ENCODE data around the gene IGDCC3.

IGDCC3 gene

DNA sequence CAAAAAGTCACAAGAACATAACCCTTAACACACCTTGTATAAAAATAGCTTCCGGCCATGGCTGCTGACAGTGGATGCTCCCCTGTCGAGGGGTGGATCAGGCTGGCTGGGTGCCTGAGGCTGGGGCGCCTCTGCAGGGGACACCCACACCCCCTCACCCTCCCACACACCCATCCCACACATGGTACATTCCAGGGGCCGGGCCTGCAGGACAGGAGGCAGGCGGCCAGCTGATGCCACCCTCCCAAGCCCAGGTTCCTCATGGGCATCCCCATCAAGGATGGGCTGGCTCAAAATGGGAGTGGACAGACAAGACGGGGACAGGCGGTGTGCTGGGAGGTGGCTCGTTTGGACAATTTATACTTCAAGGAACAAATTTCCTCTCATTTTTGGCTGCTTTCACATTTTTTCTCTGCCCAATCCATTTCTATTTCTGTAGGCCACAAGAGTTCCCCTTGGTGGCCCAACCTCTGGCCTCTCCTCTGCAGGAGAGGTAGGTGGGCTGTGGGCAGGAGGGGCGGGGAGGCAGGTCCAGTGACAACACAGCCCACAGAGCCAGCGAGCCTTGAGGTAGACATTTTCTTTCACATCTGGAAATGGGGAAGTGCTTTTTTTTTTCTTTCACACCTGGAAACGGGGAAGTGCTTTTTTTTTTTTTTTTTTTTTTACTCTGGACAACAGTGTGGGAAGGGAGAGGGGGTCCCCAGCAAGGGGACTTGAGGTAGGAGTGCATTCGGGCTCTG lies 50.0 kb downstream of the IGDCC3 start:
- Histone ChIP-seq H2BK12ac (ENCODE audit: low read length) (no peak overlapping the region), H3K79me2 (ENCODE audit: control insufficient read depth, insufficient read depth, low read length, poor library complexity) (no peaks in the 10 kb centered on the region), H3K18ac (ENCODE audit: low read length) (no peak overlapping the region), H3K14ac (ENCODE audit: low read length) (no peak overlapping the region), H3K4me3 (ENCODE audit: low read depth, low read length) (no peak overlapping the region), H3K79me1 (ENCODE audit: low read length) (peaks cover 2% of the 10 kb centered on the region), H3K9ac (ENCODE audit: low read length) (no peak overlapping the region), H3K23ac (ENCODE audit: low read length) (no peak overlapping the region), H2BK120ac (ENCODE audit: insufficient read depth, low read length, poor library complexity) (no peak overlapping the region), H2AK5ac (ENCODE audit: low read length) (no peak overlapping the region), H3K27ac (ENCODE audit: low read depth, low read length) (no peak overlapping the region), H3K36me3 (ENCODE audit: control insufficient read depth in 1 of 2, insufficient read depth in 2 of 2, low read length in 2 of 2) (peaks cover 46 to 48% of the 10 kb centered on the region in 2 experiments), H4K12ac (ENCODE audit: low read depth, low read length) (no peak overlapping the region), H4K91ac (ENCODE audit: low read depth, low read length) (no peak overlapping the region), H4K8ac (ENCODE audit: low read depth, low read length) (no peak overlapping the region), H2AFZ (ENCODE audit: insufficient read depth, low read length, poor library complexity) (no peak overlapping the region), H3K4me1 (ENCODE audit: control insufficient read depth in 1 of 2, insufficient read depth in 2 of 2, low read length in 2 of 2) (peaks cover 5 to 9% of the 10 kb centered on the region in 2 experiments), H2BK5ac (ENCODE audit: low read depth, low read length, poor library complexity) (no peak overlapping the region), H3K4ac (ENCODE audit: low read depth, low read length) (no peak overlapping the region), H3K27me3 (ENCODE audit: insufficient read depth, low read length) (no peaks in the 10 kb centered on the region), H3K9me3 (ENCODE audit: insufficient read depth, low read depth, low read length) (no peaks in the 10 kb centered on the region), H3K4me2 (ENCODE audit: low read length) (no peak overlapping the region)
- no CpG with 5 or more reads among the region's 12 CpGs for WGBS (ENCODE audit: extremely low coverage, insufficient coverage, insufficient read length)
- no peak for DNase-seq

DNA sequence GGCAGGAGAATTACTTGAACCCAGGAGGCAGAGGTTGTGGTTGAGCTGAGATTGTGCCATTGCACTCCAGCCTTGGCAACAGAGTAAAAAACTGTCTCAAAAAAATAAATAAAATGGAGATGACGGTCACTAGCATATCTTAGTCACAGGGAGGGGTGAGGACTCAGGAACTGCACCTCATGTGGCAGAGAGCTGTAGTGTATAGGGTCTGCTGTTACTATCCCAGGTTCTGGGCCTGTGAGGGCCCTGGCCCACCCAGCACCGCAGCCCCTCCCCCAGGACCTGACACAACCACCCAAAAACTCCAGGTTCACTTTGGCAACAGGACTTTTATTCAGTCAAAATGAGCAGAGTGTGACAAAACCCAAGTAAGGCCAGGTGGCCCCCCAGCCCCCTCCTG lies 51.0 kb downstream of the IGDCC3 start:
- no peak overlapping the region for H3K23ac ChIP-seq (ENCODE audit: low read length)
- no peak overlapping the region for H2BK5ac ChIP-seq (ENCODE audit: low read depth, low read length, poor library complexity)
- no peak overlapping the region for H2BK120ac ChIP-seq (ENCODE audit: insufficient read depth, low read length, poor library complexity)
- no peak overlapping the region for H3K4me3 ChIP-seq (ENCODE audit: low read depth, low read length)
- H3K36me3 ChIP-seq (ENCODE audit: control insufficient read depth in 1 of 2, insufficient read depth in 2 of 2, low read length in 2 of 2): peaks cover 39 to 40% of the 10 kb centered on the region in 2 experiments
- no peak overlapping the region for H3K14ac ChIP-seq (ENCODE audit: low read length)
- H3K79me2 ChIP-seq (ENCODE audit: control insufficient read depth, insufficient read depth, low read length, poor library complexity): no peaks in the 10 kb centered on the region
- H4K8ac ChIP-seq (ENCODE audit: low read depth, low read length): no peak overlapping the region
- no peaks in the 10 kb centered on the region for H3K9me3 ChIP-seq (ENCODE audit: insufficient read depth, low read depth, low read length)
- H2AK5ac ChIP-seq (ENCODE audit: low read length): no peak overlapping the region
- H3K4ac ChIP-seq (ENCODE audit: low read depth, low read length): no peak overlapping the region
- H3K4me2 ChIP-seq (ENCODE audit: low read length): no peak overlapping the region
- peak overlapping the region; percentile 35 for H3K27ac ChIP-seq (ENCODE audit: low read depth, low read length)
- no peak overlapping the region for H3K9ac ChIP-seq (ENCODE audit: low read length)
- DNase-seq: no peak
- H3K4me1 ChIP-seq (ENCODE audit: control insufficient read depth in 1 of 2, insufficient read depth in 2 of 2, low read length in 2 of 2): peaks cover 5 to 9% of the 10 kb centered on the region in 2 experiments
- H3K18ac ChIP-seq (ENCODE audit: low read length): no peak overlapping the region
- H3K27me3 ChIP-seq (ENCODE audit: insufficient read depth, low read length): no peaks in the 10 kb centered on the region
- H4K12ac ChIP-seq (ENCODE audit: low read depth, low read length): no peak overlapping the region
- H4K91ac ChIP-seq (ENCODE audit: low read depth, low read length): no peak overlapping the region
- no CpG with 5 or more reads among the region's 2 CpGs for WGBS (ENCODE audit: extremely low coverage, insufficient coverage, insufficient read length)
- H2BK12ac ChIP-seq (ENCODE audit: low read length): no peak overlapping the region
- no peak overlapping the region for H2AFZ ChIP-seq (ENCODE audit: insufficient read depth, low read length, poor library complexity)
- peaks cover 5% of the 10 kb centered on the region for H3K79me1 ChIP-seq (ENCODE audit: low read length)

DNA sequence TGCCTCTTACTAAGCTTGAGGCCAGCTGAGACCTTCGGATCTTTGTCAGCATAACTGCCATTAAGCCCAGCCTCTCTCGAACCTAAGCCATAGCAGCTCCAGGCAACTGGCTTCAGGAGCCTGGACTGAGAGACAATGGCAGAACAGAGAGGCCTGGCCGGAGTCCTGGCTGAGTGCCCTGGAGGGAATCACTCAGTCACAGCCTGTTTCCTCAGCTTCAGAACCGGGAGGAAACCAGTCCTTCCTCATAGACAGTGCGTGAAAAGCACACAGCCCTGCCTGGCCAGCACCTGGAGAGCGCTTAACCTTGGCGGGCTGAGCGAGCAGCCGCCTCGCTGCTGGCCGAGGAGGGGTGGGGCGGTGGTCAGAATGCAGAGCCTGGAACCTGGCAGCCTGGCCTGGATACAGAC lies 51.7 kb downstream of the IGDCC3 start:
- H4K12ac ChIP-seq (ENCODE audit: low read depth, low read length): no peak overlapping the region
- peak overlapping the region; percentile 38 for H2BK12ac ChIP-seq (ENCODE audit: low read length)
- H3K4me3 ChIP-seq (ENCODE audit: low read depth, low read length): no peak overlapping the region
- peaks cover 5 to 9% of the 10 kb centered on the region in 2 experiments for H3K4me1 ChIP-seq (ENCODE audit: control insufficient read depth in 1 of 2, insufficient read depth in 2 of 2, low read length in 2 of 2)
- no peaks in the 10 kb centered on the region for H3K9me3 ChIP-seq (ENCODE audit: insufficient read depth, low read depth, low read length)
- no peak overlapping the region for H4K8ac ChIP-seq (ENCODE audit: low read depth, low read length)
- H3K18ac ChIP-seq (ENCODE audit: low read length): no peak overlapping the region
- no peaks in the 10 kb centered on the region for H3K79me2 ChIP-seq (ENCODE audit: control insufficient read depth, insufficient read depth, low read length, poor library complexity)
- DNase-seq: no peak
- H3K23ac ChIP-seq (ENCODE audit: low read length): no peak overlapping the region
- no peak overlapping the region for H2BK120ac ChIP-seq (ENCODE audit: insufficient read depth, low read length, poor library complexity)
- H3K14ac ChIP-seq (ENCODE audit: low read length): no peak overlapping the region
- no peak overlapping the region for H3K4me2 ChIP-seq (ENCODE audit: low read length)
- H2AK5ac ChIP-seq (ENCODE audit: low read length): no peak overlapping the region
- H3K36me3 ChIP-seq (ENCODE audit: control insufficient read depth in 1 of 2, insufficient read depth in 2 of 2, low read length in 2 of 2): peaks cover 32 to 33% of the 10 kb centered on the region in 2 experiments
- WGBS (ENCODE audit: extremely low coverage, insufficient coverage, insufficient read length): no CpG with 5 or more reads among the region's 12 CpGs
- H3K79me1 ChIP-seq (ENCODE audit: low read length): peaks cover 5% of the 10 kb centered on the region
- peak overlapping the region; percentile 86 for H3K27ac ChIP-seq (ENCODE audit: low read depth, low read length)
- no peak overlapping the region for H2AFZ ChIP-seq (ENCODE audit: insufficient read depth, low read length, poor library complexity)
- peak overlapping the region; percentile 63 for H4K91ac ChIP-seq (ENCODE audit: low read depth, low read length)
- no peaks in the 10 kb centered on the region for H3K27me3 ChIP-seq (ENCODE audit: insufficient read depth, low read length)
- H3K9ac ChIP-seq (ENCODE audit: low read length): no peak overlapping the region
- no peak overlapping the region for H3K4ac ChIP-seq (ENCODE audit: low read depth, low read length)
- H2BK5ac ChIP-seq (ENCODE audit: low read depth, low read length, poor library complexity): peak overlapping the region; percentile 29

DNA sequence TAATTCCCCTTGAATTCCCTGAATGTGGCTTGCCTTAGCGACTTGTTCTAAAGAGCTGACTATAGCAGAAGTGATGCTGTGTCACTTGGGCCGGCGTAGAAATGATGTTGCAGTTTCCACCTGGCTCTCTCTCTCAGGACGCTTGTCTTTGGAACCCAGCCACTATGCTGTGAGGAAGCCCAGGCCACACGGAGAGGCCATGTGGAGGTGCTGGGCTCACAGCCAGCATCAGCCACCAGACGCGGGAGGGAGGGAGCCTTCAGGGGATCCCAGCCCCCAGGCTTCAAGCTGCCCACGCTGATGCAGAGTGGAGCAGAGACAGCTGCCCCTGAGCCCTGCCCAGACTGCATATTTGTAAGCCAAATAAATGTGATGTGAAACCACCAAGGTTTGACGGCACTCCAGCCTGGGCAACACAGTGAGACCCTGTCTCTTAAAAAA lies 54.7 kb downstream of the IGDCC3 start:
- H2AK5ac ChIP-seq (ENCODE audit: low read length): no peak overlapping the region
- H3K4ac ChIP-seq (ENCODE audit: low read depth, low read length): no peak overlapping the region
- H2BK12ac ChIP-seq (ENCODE audit: low read length): no peak overlapping the region
- H2BK120ac ChIP-seq (ENCODE audit: insufficient read depth, low read length, poor library complexity): no peak overlapping the region
- H3K27me3 ChIP-seq (ENCODE audit: insufficient read depth, low read length): no peaks in the 10 kb centered on the region
- no peak overlapping the region for H4K91ac ChIP-seq (ENCODE audit: low read depth, low read length)
- peaks cover 5% of the 10 kb centered on the region for H3K79me1 ChIP-seq (ENCODE audit: low read length)
- H4K8ac ChIP-seq (ENCODE audit: low read depth, low read length): no peak overlapping the region
- no peak overlapping the region for H2BK5ac ChIP-seq (ENCODE audit: low read depth, low read length, poor library complexity)
- no peak overlapping the region for H3K14ac ChIP-seq (ENCODE audit: low read length)
- H3K27ac ChIP-seq (ENCODE audit: low read depth, low read length): no peak overlapping the region
- no peak overlapping the region for H4K12ac ChIP-seq (ENCODE audit: low read depth, low read length)
- no peak overlapping the region for H3K18ac ChIP-seq (ENCODE audit: low read length)
- H3K4me3 ChIP-seq (ENCODE audit: low read depth, low read length): no peak overlapping the region
- H3K9me3 ChIP-seq (ENCODE audit: insufficient read depth, low read depth, low read length): no peaks in the 10 kb centered on the region
- DNase-seq: no peak
- H3K4me1 ChIP-seq (ENCODE audit: control insufficient read depth in 1 of 2, insufficient read depth in 2 of 2, low read length in 2 of 2): peaks cover 5 to 9% of the 10 kb centered on the region in 2 experiments
- H2AFZ ChIP-seq (ENCODE audit: insufficient read depth, low read length, poor library complexity): no peak overlapping the region
- WGBS (ENCODE audit: extremely low coverage, insufficient coverage, insufficient read length): no CpG with 5 or more reads among the region's 9 CpGs
- no peak overlapping the region for H3K9ac ChIP-seq (ENCODE audit: low read length)
- H3K36me3 ChIP-seq (ENCODE audit: control insufficient read depth in 1 of 2, insufficient read depth in 2 of 2, low read length in 2 of 2): peaks cover 5% of the 10 kb centered on the region in 2 experiments
- no peak overlapping the region for H3K23ac ChIP-seq (ENCODE audit: low read length)
- no peak overlapping the region for H3K4me2 ChIP-seq (ENCODE audit: low read length)
- no peaks in the 10 kb centered on the region for H3K79me2 ChIP-seq (ENCODE audit: control insufficient read depth, insufficient read depth, low read length, poor library complexity)

Measured in trophoblast cell (in vitro differentiated cells and primary cell).